OCI-LY3 (cell line): ENCODE data around the gene RPL32.

Experiments
- CTCF ChIP-seq: fragments of 200-600, 300-600 bp; sonication (generic); IDR thresholded peaks from 2 replicates; pipeline ENCODE4 v1.5.1; 2014; ENCODE audit warnings: antibody characterized with exemption, low read length, low read depth
- EZH2phosphoT487 ChIP-seq: fragments of 200-600 bp; shearing (Covaris generic); IDR thresholded peaks from 2 replicates; pipeline ENCODE4 v1.6.1; 2018; ENCODE audit warnings: antibody characterized with exemption, mixed run types, low read depth

GRCh38 chr3:12815719-12816118 is 25.6 kb downstream of the RPL32 start:
- TF ChIP-seq CTCF (no peak), EZH2phosphoT487 (no peak)
